HG03175 (cell line): ENCODE data around the gene KAZALD1.

Source experiments
- ATAC-seq: cut with Tn5 transposase; IDR thresholded peaks from one replicate; pipeline ENCODE4 v1.9.1; 2021; ENCODE audit warnings: mild to moderate bottlenecking, moderate library complexity; ENCODE audit not compliant: unreplicated experiment

KAZALD1 gene

GRCh38 chr10:101061624-101062231 is at the start of gene KAZALD1:
Gene KAZALD1 (plus strand): TSS chr10:101061989. CDS start chr10:101062593, 604 bp downstream.
- no peak for ATAC-seq

- peak; percentile 77 for ATAC-seq
Observed at GRCh38 chr10:101012525-101013364, 49.0 kb upstream of the KAZALD1 start.

- ATAC-seq: no peak
Observed at GRCh38 chr10:101013365-101013825, 48.4 kb upstream of the KAZALD1 start.

- ATAC-seq: no peak
Observed at GRCh38 chr10:101014230-101014884, 47.4 kb upstream of the KAZALD1 start.

DNA sequence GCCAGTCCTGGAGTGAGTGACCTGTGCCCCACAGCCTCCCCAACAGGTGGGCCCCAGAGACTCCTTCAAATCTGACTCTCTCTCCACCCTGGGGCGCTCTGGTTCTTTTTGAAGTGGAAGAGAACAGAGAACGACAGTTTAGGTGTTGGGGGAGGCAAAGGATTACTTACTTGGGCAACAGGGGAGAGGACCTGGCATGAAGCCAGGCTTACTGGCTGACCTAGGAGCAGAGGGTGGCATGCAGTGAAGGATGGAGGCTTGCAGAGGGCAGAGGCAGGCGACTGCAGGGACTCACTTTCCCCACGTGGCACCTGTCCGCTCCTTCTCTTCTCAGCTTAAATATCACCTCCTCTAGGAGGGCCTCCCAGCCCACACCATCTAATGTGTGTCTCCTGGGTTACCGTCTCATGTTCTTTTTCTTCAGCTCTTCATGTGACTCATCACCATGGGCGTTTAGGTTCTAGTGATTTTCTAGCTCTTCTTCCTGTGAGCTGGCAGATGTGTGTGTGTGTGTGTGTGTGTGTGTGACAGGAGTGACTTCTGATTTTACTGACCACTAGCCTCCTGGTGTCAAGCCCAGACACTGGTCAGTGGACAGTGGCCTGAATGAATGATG is 46.7 kb upstream of the KAZALD1 start:
- ATAC-seq: no peak

GRCh38 chr10:101015582-101015973 is 46.2 kb upstream of the KAZALD1 start:
- no peak for ATAC-seq

GRCh38 chr10:101016814-101017213 is 45.0 kb upstream of the KAZALD1 start:
- no peak for ATAC-seq

DNA sequence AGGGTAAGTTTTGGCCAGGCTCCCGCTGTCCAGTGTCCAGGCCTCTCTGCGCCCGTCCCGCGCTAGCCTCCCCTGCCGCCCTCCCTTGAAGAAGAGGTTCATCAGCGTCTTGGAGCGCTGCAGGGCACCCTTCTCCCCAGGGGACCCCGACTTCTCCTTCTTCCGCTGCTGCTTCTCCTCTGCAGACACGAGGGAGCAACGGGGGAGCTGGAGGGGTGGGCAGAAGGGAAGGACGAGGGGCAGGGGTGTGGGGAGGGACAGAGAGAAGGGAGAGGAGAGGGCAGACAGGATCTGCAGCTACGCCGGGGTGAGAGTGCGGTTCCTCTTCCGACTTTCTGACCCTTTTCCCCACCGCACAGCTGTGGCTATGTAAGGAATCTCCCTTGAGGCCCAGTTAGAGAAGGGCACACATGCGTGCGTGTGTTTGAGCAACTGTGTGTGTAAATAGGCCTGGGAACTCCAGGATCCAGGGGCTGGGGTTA is 43.6 kb upstream of the KAZALD1 start:
- ATAC-seq: no peak

DNA sequence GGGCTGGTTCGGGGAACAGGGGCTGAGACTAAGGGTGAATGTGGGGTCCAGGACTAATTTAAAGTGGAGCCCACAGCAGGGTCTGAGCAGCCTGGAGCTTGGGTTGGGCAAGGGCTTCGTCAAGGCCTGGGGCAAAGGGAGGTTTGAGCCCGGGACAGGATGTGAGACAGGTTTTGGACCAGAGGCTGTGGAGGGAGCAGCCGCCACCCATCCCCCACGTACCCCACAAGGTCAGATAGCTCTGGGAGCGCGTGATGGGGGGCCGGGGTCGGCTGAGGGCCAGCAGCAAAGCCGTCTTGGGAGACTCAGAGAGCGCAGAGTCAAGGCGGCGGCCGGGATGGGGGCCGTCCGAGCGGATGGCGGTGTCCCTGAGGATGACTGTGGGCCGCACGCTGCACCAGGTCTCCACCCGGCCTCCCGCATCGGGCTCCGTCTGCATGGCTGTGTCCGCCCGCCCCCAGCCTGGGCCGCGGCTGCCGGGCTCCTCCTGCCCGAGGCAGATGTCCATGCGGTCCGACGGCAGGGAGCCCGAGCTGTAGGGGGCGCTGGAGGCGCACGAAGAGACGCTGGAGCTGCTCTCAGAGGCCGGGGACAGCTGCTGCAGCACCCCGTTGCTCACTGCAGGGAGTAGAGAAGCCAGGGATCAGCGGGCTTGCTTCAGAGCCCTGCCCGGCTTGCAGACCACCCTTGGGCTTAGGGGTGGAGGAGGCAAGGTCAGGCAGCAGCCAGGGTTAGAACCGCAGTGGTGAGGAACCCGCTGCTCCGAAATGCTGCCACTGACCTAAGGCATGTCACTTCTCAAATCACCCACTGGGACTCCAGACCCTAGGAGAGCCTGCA is 43.0 kb upstream of the KAZALD1 start:
- ATAC-seq: no peak

GRCh38 chr10:101019440-101019703 is 42.4 kb upstream of the KAZALD1 start:
- ATAC-seq: no peak

DNA sequence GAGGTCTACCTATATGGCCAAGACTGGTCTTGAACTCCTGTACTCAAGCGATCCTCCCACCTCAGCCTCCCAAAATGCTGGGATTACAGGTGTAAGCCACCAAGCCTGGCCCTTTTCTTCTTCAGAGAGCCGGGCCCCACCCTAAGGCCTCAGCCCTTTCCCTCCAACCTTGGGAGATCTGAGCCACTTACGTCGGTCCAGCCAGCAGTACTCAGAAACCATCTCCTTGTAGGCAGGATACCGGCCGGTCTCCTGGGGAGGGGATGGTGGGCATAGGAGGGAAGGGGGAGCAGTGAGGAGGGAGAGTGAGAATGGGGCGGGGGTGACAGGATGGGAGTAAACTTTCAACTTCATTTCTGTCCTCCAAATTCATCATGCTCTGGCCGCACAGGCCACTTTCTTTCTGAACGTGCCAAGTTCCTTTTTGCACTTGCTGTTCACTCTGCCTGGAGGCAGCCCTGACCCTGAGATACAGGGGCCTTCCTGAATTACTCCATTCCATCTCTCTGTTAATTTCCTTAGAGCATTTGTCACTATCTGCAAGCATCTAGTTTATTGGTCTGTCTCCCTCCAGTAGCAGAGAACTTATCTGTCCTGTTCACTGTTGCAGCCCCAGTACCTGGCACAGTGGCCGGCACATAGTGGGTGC is 41.2 kb upstream of the KAZALD1 start:
- ATAC-seq: no peak

- ATAC-seq: no peak
Observed at GRCh38 chr10:101021239-101021638, 40.5 kb upstream of the KAZALD1 start.

- ATAC-seq: no peak
Observed at GRCh38 chr10:101021692-101022251, 40.0 kb upstream of the KAZALD1 start.

DNA sequence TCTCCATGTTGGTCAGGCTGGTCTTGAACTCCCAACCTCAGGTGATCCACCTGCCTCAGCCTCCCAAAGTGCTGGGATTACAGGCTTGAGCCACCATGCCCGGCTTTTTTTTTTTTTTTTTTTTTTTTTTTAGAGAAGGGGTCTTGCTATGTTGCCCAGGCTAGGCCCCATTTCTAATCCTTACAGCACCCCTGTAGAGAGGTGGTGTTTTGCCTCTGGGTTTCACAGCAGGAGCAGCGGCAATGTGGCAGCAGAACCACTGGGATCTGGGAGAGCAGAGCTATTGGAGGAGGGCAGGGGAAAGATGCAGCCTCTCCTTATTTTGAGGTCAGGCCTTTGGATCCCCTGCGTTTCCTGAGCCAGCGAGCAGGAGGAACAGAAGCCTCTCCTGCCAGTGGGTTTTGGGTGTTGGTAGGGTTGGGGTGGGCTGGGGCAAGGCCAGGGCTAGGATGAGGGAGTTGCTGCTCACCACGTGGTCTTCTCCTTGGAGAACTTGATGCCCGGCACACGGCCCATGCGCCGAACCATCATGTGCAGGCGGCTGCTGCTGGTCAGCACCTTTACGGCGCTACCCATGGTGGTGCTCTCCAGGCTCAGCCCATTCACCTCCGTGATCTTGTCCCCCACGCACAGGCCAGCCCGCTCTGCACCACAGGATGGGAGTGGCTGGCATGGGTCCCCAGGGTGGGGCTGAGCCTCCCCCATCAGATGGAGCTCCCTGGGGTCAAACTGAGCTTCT is 38.7 kb upstream of the KAZALD1 start:
- no peak for ATAC-seq

DNA sequence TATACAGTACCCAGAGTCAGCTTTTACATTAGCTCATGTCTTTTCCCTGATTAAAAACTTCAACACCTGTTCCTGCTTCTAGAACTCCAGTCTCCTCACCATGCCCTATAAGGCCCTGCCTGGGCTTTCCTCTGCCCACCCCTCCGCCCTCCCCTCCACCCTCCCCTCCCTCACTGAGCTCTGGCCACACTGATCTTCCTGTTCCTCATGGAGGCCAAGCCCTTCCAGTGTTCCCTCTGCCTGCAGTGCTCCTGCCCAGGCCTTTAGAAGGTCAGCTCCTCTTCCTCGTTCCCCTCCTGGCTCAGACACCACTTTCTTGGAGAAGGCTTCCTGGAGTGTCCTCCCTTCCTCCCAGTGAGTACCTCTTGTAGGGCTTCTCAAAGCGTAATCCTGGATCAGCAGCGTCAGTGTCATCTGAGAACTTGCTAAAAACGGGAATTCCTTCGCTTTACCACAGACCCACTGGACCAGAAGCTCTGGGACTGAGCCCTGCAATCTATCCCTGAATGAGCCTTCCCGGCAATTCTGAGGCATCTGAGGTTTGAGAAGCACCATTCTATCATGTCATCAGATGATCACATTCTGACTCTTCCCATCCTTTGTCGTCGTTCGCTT is 34.6 kb upstream of the KAZALD1 start:
- no peak for ATAC-seq

- no peak for ATAC-seq
Observed at GRCh38 chr10:101028446-101029337, 33.1 kb upstream of the KAZALD1 start.

DNA sequence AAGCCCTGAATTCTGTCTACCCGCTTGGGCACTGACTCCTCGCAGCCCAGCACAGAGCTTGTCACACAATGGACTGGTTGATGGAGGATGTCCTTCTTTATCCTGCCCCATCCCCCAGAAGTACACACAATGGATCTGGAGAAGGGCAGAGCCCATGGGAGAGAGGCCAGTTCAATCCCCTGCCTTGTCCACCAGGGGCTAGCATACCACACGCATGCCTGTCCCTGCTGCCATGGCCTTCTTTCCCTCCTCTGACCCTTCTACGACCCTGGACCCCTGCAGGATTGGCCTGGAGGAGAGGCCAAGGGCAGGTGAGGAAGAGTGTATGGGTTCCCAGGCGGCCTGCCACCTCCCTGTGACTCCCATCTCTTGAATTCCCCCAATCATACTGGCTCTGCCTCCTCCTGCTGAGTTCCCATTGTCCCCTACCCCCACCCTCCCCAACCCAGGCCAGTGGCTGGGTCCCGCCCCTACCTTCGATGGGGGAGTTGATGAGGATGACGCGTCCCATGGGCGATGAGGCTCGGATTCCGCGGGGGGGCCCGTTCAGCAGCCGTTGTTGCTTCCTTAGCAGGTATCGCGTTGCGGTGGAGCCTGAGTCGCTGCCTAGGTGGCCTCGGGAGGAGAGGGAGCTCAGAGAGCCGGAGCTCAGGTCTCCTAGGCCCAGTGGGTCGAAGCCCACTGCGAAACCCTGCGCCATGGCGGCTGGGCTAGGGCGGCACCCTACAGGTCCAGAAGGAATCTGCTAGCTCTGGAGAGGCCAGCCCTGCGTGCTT is 32.1 kb upstream of the KAZALD1 start:
- no peak for ATAC-seq
